ENCODE data around the gene ZP3.
A peak's percentile ranks its signal among the peaks of the same experiment; 100 is the strongest.
"Not testable (repeated sequence)": the region's sequence is repeated elsewhere in the genome, so short reads cannot be mapped to it uniquely, and the experiment has no call there.

Gene ZP3

GRCh38 chr7:76424413-76425111 is at the start of gene ZP3:
Gene ZP3, plus strand, starts transcription at chr7:76424950. Its CDS starts 15 bp downstream, at chr7:76424965.
- Histone ChIP-seq H3K27me3 (ENCODE audit: control insufficient read depth in 5 of 5, insufficient read depth in 4 of 5, low read length in 5 of 5) (no peaks in the 10 kb centered on the region), H3K4me1 (ENCODE audit: control insufficient read depth in 5 of 5, insufficient read depth in 5 of 5, low read length in 5 of 5) (peaks cover 5 to 13% (median 7%) of the 10 kb centered on the region in 5 donors), H3K36me3 (ENCODE audit: control insufficient read depth in 5 of 5, insufficient read depth in 5 of 5, low read length in 5 of 5) (no peaks in the 10 kb centered on the region), H3K4me3 (ENCODE audit: low read depth in 1 of 5, low read length in 5 of 5) (no peak within 1 kb of the TSS), H3K27ac (ENCODE audit: low read depth, low read length) (no peak within 1 kb of the TSS), H3K9me3 (ENCODE audit: control insufficient read depth in 5 of 5, low read length in 5 of 5) (peaks cover 0 to 4% (median 0%) of the 10 kb centered on the region in 5 donors), H3K9ac (ENCODE audit: low read length in 5 of 5) (no peak within 1 kb of the TSS)

GRCh38 chr7:76375251-76375650 is 49.5 kb upstream of the ZP3 start:
- H3K36me3 ChIP-seq (ENCODE audit: control insufficient read depth in 5 of 5, insufficient read depth in 5 of 5, low read length in 5 of 5): no peaks in the 10 kb centered on the region
- peaks cover 0 to 16% (median 11%) of the 10 kb centered on the region in 5 donors for H3K4me1 ChIP-seq (ENCODE audit: control insufficient read depth in 5 of 5, insufficient read depth in 5 of 5, low read length in 5 of 5)
- H3K27me3 ChIP-seq (ENCODE audit: control insufficient read depth in 5 of 5, insufficient read depth in 4 of 5, low read length in 5 of 5): peaks cover 0 to 3% (median 0%) of the 10 kb centered on the region in 5 donors
- no peaks in the 10 kb centered on the region for H3K9me3 ChIP-seq (ENCODE audit: control insufficient read depth in 5 of 5, low read length in 5 of 5)
- H3K4me3 ChIP-seq (ENCODE audit: low read depth in 1 of 5, low read length in 5 of 5): no peak overlapping the region
- H3K27ac ChIP-seq (ENCODE audit: low read depth, low read length): no peak overlapping the region
- H3K9ac ChIP-seq (ENCODE audit: low read length in 5 of 5): no peak overlapping the region

GRCh38 chr7:76377186-76377918 is 47.4 kb upstream of the ZP3 start:
- Histone ChIP-seq H3K9me3 (ENCODE audit: control insufficient read depth in 5 of 5, low read length in 5 of 5) (no peaks in the 10 kb centered on the region), H3K4me3 (ENCODE audit: low read depth in 1 of 5, low read length in 5 of 5) (no peak overlapping the region), H3K36me3 (ENCODE audit: control insufficient read depth in 5 of 5, insufficient read depth in 5 of 5, low read length in 5 of 5) (no peaks in the 10 kb centered on the region), H3K9ac (ENCODE audit: low read length in 5 of 5) (no peak overlapping the region), H3K27ac (ENCODE audit: low read depth, low read length) (no peak overlapping the region), H3K27me3 (ENCODE audit: control insufficient read depth in 5 of 5, insufficient read depth in 4 of 5, low read length in 5 of 5) (peaks cover 0 to 3% (median 0%) of the 10 kb centered on the region in 5 donors), H3K4me1 (ENCODE audit: control insufficient read depth in 5 of 5, insufficient read depth in 5 of 5, low read length in 5 of 5) (peaks cover 0 to 25% (median 17%) of the 10 kb centered on the region in 5 donors)

- no peaks in the 10 kb centered on the region for H3K9me3 ChIP-seq (ENCODE audit: control insufficient read depth in 5 of 5, low read length in 5 of 5)
- H3K36me3 ChIP-seq (ENCODE audit: control insufficient read depth in 5 of 5, insufficient read depth in 5 of 5, low read length in 5 of 5): no peaks in the 10 kb centered on the region
- peak overlapping the region; percentile 60 to 89 (median 80) for H3K9ac ChIP-seq (ENCODE audit: low read length in 5 of 5)
- H3K4me3 ChIP-seq (ENCODE audit: low read depth in 1 of 5, low read length in 5 of 5): peak overlapping the region; percentile 15 to 68 (median 61)
- peak overlapping the region; percentile 99 for H3K27ac ChIP-seq (ENCODE audit: low read depth, low read length)
- H3K27me3 ChIP-seq (ENCODE audit: control insufficient read depth in 5 of 5, insufficient read depth in 4 of 5, low read length in 5 of 5): peaks cover 0 to 3% (median 0%) of the 10 kb centered on the region in 5 donors
- peaks cover 0 to 23% (median 17%) of the 10 kb centered on the region in 5 donors for H3K4me1 ChIP-seq (ENCODE audit: control insufficient read depth in 5 of 5, insufficient read depth in 5 of 5, low read length in 5 of 5)
Measured at GRCh38 chr7:76380623-76380966, 44.2 kb upstream of the ZP3 start.

GRCh38 chr7:76381814-76382213 is 42.9 kb upstream of the ZP3 start:
- no peaks in the 10 kb centered on the region for H3K36me3 ChIP-seq (ENCODE audit: control insufficient read depth in 5 of 5, insufficient read depth in 5 of 5, low read length in 5 of 5)
- H3K9ac ChIP-seq (ENCODE audit: low read length in 5 of 5): no peak overlapping the region
- peaks cover 0 to 23% (median 17%) of the 10 kb centered on the region in 5 donors for H3K4me1 ChIP-seq (ENCODE audit: control insufficient read depth in 5 of 5, insufficient read depth in 5 of 5, low read length in 5 of 5)
- no peak overlapping the region for H3K27ac ChIP-seq (ENCODE audit: low read depth, low read length)
- no peak overlapping the region for H3K4me3 ChIP-seq (ENCODE audit: low read depth in 1 of 5, low read length in 5 of 5)
- peaks cover 0 to 3% (median 0%) of the 10 kb centered on the region in 5 donors for H3K27me3 ChIP-seq (ENCODE audit: control insufficient read depth in 5 of 5, insufficient read depth in 4 of 5, low read length in 5 of 5)
- H3K9me3 ChIP-seq (ENCODE audit: control insufficient read depth in 5 of 5, low read length in 5 of 5): no peaks in the 10 kb centered on the region

GRCh38 chr7:76383089-76383944 is 41.4 kb upstream of the ZP3 start:
- Histone ChIP-seq H3K4me3 (ENCODE audit: low read depth in 1 of 5, low read length in 5 of 5) (no peak overlapping the region), H3K9me3 (ENCODE audit: control insufficient read depth in 5 of 5, low read length in 5 of 5) (no peaks in the 10 kb centered on the region), H3K27me3 (ENCODE audit: control insufficient read depth in 5 of 5, insufficient read depth in 4 of 5, low read length in 5 of 5) (peaks cover 0 to 3% (median 0%) of the 10 kb centered on the region in 5 donors), H3K27ac (ENCODE audit: low read depth, low read length) (no peak overlapping the region), H3K9ac (ENCODE audit: low read length in 5 of 5) (no peak overlapping the region), H3K4me1 (ENCODE audit: control insufficient read depth in 5 of 5, insufficient read depth in 5 of 5, low read length in 5 of 5) (peaks cover 0 to 23% (median 17%) of the 10 kb centered on the region in 5 donors), H3K36me3 (ENCODE audit: control insufficient read depth in 5 of 5, insufficient read depth in 5 of 5, low read length in 5 of 5) (no peaks in the 10 kb centered on the region)

GRCh38 chr7:76386691-76387260 is 38.0 kb upstream of the ZP3 start:
- Histone ChIP-seq H3K4me3 (ENCODE audit: low read depth in 1 of 5, low read length in 5 of 5) (no peak overlapping the region), H3K9me3 (ENCODE audit: control insufficient read depth in 5 of 5, low read length in 5 of 5) (no peaks in the 10 kb centered on the region), H3K9ac (ENCODE audit: low read length in 5 of 5) (no peak overlapping the region), H3K36me3 (ENCODE audit: control insufficient read depth in 5 of 5, insufficient read depth in 5 of 5, low read length in 5 of 5) (no peaks in the 10 kb centered on the region), H3K27me3 (ENCODE audit: control insufficient read depth in 5 of 5, insufficient read depth in 4 of 5, low read length in 5 of 5) (no peaks in the 10 kb centered on the region), H3K4me1 (ENCODE audit: control insufficient read depth in 5 of 5, insufficient read depth in 5 of 5, low read length in 5 of 5) (peaks cover 0 to 16% (median 12%) of the 10 kb centered on the region in 5 donors), H3K27ac (ENCODE audit: low read depth, low read length) (no peak overlapping the region)

- H3K4me3 ChIP-seq (ENCODE audit: low read depth in 1 of 5, low read length in 5 of 5); H3K27me3 ChIP-seq (ENCODE audit: control insufficient read depth in 5 of 5, insufficient read depth in 4 of 5, low read length in 5 of 5); H3K27ac ChIP-seq (ENCODE audit: low read depth, low read length): not testable (repeated sequence)
Measured at GRCh38 chr7:76387789-76388188, 37.0 kb upstream of the ZP3 start.

GRCh38 chr7:76390092-76390491 is 34.7 kb upstream of the ZP3 start:
- peaks cover 0 to 32% (median 27%) of the 10 kb centered on the region in 5 donors for H3K4me1 ChIP-seq (ENCODE audit: control insufficient read depth in 5 of 5, insufficient read depth in 5 of 5, low read length in 5 of 5)
- no peaks in the 10 kb centered on the region for H3K27me3 ChIP-seq (ENCODE audit: control insufficient read depth in 5 of 5, insufficient read depth in 4 of 5, low read length in 5 of 5)
- peak overlapping the region; percentile 57 for H3K27ac ChIP-seq (ENCODE audit: low read depth, low read length)
- no peaks in the 10 kb centered on the region for H3K36me3 ChIP-seq (ENCODE audit: control insufficient read depth in 5 of 5, insufficient read depth in 5 of 5, low read length in 5 of 5)
- peak overlapping the region in 1 of 5 donors; percentile 19 for H3K9ac ChIP-seq (ENCODE audit: low read length in 5 of 5)
- no peaks in the 10 kb centered on the region for H3K9me3 ChIP-seq (ENCODE audit: control insufficient read depth in 5 of 5, low read length in 5 of 5)
- H3K4me3 ChIP-seq (ENCODE audit: low read depth in 1 of 5, low read length in 5 of 5): no peak overlapping the region

More at GRCh38 chr7:76387789-76388188, 37.0 kb upstream of the ZP3 start:
- not testable (repeated sequence) for H3K9ac ChIP-seq (ENCODE audit: low read length in 5 of 5); H3K9me3 ChIP-seq (ENCODE audit: control insufficient read depth in 5 of 5, low read length in 5 of 5); H3K36me3 ChIP-seq (ENCODE audit: control insufficient read depth in 5 of 5, insufficient read depth in 5 of 5, low read length in 5 of 5)
- H3K4me1 ChIP-seq (ENCODE audit: control insufficient read depth in 5 of 5, insufficient read depth in 5 of 5, low read length in 5 of 5): peaks cover 0 to 20% (median 17%) of the 10 kb centered on the region in 5 donors

Measured in subcutaneous abdominal adipose tissue (tissue), 5 donors.